Hematopoietic multipotent progenitor cell treated with erythropoietin and hydrocortisone succinate and interleukin-3 and kit ligand, for 17 days (in vitro differentiated cells): Measurements from ENCODE around the gene SLC39A9.
A peak's percentile ranks its signal among the peaks of the same experiment; 100 is the strongest.

Source experiments
- DNase-seq: peaks from one replicate; pipeline ENCODE4 v3.0.0-alpha.2; 2015; ENCODE audit warnings: low spot score

The SLC39A9 gene, protein sequence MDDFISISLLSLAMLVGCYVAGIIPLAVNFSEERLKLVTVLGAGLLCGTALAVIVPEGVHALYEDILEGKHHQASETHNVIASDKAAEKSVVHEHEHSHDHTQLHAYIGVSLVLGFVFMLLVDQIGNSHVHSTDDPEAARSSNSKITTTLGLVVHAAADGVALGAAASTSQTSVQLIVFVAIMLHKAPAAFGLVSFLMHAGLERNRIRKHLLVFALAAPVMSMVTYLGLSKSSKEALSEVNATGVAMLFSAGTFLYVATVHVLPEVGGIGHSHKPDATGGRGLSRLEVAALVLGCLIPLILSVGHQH

DNA sequence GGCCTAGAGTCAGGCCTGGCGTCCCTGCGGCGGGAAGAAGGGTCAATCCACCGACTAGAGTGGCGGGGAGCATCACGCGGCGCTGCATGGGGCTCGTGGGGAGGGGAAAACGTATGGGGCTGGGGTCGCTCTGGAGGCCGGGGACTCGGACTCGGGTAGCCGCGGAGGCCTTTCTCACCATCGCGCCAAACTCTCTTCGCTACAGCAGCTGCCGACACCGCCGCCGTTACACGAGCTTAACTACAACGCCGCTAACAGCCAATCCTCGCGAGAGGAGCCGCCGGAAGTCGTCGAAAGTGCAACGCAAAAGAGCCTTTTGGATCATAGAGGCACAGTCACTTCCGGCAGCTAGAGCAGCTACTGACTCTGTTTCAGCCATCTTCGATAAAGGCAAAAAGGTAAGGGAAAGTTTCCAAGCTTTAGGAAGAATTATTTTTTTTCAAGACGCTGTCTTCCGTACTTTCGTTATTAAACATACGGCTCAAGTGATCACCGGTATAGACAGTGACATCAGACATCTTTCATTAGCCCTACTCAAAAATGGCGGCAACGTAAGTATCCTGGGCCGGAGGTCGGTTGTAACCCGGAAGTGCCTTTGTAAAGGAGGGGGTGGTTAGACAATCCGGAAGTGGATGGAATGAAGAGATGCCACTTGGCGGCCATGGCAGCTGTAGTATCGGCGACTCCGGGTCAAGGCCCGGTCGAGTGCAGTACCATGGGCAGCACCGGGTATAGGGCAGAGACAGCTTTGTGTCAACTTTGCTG lies at the start of gene SLC39A9, which contains the start of gene ERH:
Gene SLC39A9, plus strand, starts transcription at position 640 of the 765 bp plus-strand sequence. CDS start 678 bp downstream, outside the sequence.
Gene ERH, minus strand, starts transcription at position 247 of the 765 bp plus-strand sequence. Its CDS starts 66 bp downstream, at position 181.
- DNase-seq, result peak; percentile 95

- DNase-seq, result no peak
Measured at GRCh38 chr14:69349091-69349777, 49.3 kb upstream of the SLC39A9 start.

GRCh38 chr14:69350892-69351291 lies 47.6 kb upstream of the SLC39A9 start:
- no peak for DNase-seq

DNA sequence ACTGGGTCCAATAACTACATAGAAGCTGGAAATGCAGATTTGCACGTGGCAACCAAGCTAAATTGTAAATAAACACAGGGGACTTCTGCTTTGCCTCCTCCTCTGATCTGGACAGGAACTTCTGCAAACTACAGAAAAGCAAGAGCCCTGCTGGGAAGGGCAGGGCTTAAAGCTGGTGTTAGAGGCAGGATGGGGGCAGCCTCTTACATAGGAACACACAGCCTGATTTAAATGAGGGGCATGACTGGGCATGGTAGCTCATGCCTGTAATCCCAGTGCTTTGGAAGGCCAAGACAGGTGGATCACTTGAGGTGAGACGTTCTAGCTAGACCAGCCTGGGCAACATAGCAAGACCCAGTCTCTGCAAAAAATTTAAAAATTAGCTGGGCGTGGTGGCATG lies 47.1 kb upstream of the SLC39A9 start:
- no peak for DNase-seq

GRCh38 chr14:69351911-69352310 lies 46.6 kb upstream of the SLC39A9 start:
- no peak for DNase-seq

GRCh38 chr14:69353168-69353567 lies 45.3 kb upstream of the SLC39A9 start:
- no peak for DNase-seq

DNA sequence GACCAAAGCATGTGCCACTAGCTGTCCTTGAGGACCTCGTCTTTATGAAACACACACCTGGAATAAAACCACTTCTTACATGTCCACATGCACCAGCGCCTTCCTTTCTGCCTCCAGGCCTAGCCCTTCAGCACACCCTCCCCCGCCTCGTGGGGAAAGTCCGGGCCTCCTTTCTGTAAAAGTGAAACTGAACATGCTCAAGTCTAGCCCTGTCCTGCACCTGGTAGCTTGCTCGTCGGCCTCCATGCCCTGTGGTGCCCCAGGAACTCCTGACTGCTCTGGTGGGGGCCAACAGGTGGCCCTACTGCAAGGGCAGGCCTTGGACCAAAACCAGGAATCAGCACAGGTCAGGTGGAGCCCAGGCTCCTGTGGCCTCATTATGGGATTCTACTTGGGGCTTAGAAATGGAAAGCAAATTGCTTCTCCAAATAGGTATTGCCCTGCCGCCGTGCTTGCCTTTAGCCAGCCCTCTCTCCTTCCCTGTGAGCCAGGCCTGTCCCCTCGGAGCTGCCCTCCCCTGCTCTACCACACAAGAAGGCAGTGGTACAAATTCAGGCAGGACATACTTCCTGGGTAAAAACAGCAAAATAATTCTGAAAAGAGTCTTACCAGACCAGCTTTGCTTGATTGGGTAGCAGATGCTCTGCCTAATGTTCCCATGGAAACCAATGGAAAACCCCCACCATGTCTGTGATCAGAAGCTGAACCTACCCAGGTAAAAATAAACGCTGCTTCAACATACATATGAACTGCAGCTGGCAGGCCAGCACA lies 43.9 kb upstream of the SLC39A9 start:
- no peak for DNase-seq

GRCh38 chr14:69355154-69355597 lies 43.3 kb upstream of the SLC39A9 start:
- DNase-seq, result no peak

DNA sequence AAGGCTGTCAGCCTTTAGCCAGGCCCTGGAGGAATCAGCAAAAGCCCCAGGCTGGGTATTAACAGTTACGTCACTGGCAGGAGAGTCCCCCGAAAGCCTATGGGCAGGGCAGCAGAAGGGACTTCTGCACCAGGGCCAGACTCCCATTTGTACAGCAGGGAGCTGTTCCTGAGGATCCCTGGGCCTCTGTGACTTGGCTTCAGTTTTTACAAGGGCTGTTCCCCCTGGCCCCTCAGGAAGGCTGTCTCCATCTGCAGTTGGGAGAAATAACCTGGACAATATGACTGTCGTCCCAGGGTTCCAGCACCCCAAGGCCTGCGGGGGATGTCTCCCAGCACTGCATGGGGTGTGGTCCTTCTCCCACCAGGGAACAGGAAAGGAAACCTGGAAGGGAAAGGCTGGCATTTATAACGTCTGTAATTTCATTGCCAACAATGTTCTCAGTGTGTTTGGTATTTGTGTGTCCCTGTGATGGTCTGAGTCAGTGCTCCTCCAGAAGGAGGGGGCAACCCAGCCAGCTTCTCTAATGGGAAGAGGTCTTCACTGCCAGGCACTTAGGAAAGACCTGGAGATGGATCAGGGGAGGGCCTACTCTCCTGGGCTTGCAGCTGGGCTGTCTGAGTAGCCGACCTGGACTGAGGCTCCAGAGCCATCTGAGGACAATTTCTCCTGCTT lies 42.7 kb upstream of the SLC39A9 start:
- no peak for DNase-seq

DNA sequence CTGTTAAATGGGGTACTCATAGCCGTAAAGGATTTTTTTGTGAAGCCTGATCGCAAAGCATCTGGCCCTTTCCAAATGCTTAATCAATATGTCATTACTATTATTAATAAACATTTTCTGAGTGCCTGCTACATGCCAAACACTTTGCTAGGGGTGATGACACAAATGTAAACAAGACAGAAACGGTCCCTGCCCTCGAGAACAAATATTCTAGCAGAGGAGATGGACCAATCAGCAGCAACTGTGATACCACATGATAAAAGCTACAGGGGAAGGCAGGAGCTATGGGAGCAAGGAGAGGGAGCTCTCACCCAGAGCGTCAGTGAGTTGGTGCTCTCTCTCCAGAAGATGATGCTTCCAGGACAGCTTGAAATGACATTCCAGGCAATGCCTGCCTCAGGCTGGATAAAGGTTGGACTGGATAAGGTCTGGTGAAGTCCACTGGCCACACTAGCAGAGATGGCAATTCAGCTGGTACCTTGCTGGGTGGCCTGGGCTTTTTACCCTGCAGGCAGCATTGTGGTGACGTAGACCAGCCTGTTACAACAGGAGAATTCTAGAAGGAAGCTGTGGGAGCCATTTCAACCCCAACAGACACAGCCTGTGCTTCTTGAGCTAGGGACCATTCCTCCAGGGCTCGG lies 41.5 kb upstream of the SLC39A9 start:
- DNase-seq, result no peak

GRCh38 chr14:69357544-69358200 lies 40.8 kb upstream of the SLC39A9 start:
- DNase-seq, result no peak

DNA sequence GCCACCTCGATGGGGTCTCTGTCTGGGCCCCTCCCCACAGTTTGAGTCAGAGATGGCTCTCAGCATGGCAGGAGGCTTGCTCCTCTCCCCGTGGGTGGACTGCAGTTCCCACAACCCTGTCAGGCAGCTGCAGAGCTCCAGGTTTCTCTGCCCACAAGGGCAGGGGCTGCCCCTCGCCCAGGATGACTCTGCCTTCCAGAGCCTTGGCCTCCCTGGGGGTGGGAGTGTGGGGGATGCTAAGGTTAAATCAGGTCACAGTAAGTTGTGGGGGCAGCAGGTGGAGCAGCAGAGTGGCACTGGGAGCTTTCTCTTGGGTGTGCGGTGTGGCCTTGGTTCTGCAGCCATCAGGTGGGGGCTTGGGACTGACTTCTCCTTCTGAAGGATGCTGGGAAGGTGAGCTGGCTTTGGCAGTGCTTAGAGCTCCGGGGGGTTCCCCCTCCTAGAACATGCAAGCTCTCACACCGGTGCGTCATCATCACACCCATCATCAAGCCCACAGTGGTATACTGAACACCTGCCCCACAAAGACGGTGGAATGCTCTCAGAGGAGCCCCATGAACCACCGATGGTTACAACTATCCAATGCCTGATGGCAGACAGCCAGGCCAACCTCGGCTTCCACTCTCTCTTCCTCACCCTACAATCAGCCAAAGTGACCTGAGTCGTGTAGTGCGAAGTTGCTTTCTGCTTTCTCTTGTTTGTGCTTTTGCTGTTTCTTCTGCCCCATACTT lies 40.1 kb upstream of the SLC39A9 start:
- DNase-seq, result no peak

DNA sequence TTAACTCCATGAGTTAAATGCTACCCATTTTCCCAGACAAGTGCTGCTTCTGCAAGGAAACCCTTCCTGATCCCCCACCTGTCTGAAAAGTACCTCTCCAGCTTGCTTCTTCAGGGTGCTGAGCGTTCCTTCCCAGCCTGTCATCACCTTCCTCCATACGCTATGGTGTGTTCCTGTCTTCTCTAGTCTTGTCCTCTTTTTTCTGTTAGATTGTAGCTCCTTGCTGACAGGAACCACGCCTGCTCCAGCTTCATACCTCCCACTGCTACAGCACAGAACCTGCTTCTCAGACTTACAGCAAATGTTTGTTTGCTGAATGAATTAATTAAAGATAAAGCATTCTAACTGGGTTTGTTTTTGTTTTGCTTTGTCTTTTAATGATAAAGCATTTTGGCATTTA lies 39.5 kb upstream of the SLC39A9 start:
- no peak for DNase-seq

GRCh38 chr14:69360438-69361108 lies 37.9 kb upstream of the SLC39A9 start:
- no peak for DNase-seq

DNA sequence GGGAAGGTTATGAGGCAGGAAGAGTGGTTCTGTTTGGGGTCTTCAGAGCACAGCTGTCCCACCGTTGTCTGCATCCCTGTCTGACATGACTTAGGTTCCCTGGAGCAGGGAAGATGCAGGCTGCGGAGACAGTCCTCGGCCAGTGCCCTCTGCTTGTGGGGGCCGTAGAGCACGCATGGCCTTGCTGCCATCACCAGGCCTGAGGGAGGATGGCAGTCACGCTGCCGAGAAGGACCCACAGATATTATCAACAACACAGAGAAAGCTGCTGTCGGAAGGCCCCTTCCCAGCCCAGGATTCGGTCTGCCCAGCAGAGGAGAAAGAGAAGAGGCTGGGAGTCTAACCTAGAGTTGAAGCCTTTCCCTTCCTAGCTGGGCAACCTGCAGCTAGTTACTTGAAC lies 35.4 kb upstream of the SLC39A9 start:
- DNase-seq, result no peak

GRCh38 chr14:69363964-69364363 lies 34.5 kb upstream of the SLC39A9 start:
- no peak for DNase-seq

- DNase-seq, result no peak
Measured at GRCh38 chr14:69364378-69364777, 34.1 kb upstream of the SLC39A9 start.

DNA sequence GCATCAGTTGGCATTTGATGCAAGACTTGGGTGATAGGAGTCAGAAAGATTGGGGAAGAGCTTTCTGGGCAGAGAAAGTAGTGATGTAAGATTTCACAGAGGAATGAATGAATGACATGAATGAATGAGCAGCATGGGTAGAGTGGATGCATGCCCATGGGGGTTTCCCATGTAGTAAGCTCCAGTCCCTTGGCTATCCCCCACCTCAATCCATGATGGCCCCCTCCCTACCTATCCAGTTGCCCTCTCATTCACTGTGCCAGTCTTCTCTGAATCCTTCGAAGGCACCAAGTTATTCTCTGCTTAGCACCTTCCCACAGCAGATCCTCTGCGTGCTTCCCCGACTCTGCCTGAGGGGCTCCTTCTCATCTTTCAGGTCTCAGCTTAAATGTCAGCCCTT lies 32.4 kb upstream of the SLC39A9 start:
- no peak for DNase-seq

- DNase-seq, result no peak
Measured at GRCh38 chr14:69366761-69367160, 31.7 kb upstream of the SLC39A9 start.
